GM12878 (cell line): ENCODE results near the gene CCDC102B. TPM values are rescaled to one million over a fixed set of nuclear protein-coding genes. Genes with fewer than 3 reads are reported as not detected.

Experiments
- ATAC-seq: fragments of 200-7000 bp; cut with Tn5 transposase; 3 replicates; pipeline ENCODE4 v1.9.1; 2020; ENCODE audit warnings: mild to moderate bottlenecking, moderate library complexity
- BruUV-seq: library from RNA; stranded (reverse); fragments of 400-500 nt; replicated peaks from 2 replicates; lab custom pipeline; 2021; lab: Mats Ljungman, UMichigan
- CTCF ChIA-PET: fragments of 300-600 bp; sonication (Branson Sonifier 250); formaldehyde crosslinking; extraction: SDS; loops from one replicate; lab custom pipeline; 2021; ENCODE audit warnings: inconsistent platforms; lab: Yijun Ruan, JAX
- POLR2A ChIA-PET: fragments of 350-600 bp; formaldehyde crosslinking; extraction: SDS; loops from one replicate; lab custom pipeline; 2021; ENCODE audit warnings: inconsistent platforms; lab: Charles Lee
- RAD21 ChIA-PET: fragments of 300-600 bp; sonication (Branson Sonifier 250); formaldehyde crosslinking; loops from one replicate; lab custom pipeline; 2023; ENCODE audit warnings: antibody characterized with exemption; ENCODE audit not compliant: unreplicated experiment; lab: Charles Lee
- SMC1A ChIA-PET: fragments of 300-600 bp; sonication (Branson Sonifier 250); formaldehyde crosslinking; loops from one replicate; lab custom pipeline; 2023; ENCODE audit not compliant: unreplicated experiment, uncharacterized antibody; lab: Charles Lee
- DNase-seq: peaks from one replicate; pipeline ENCODE4 v3.0.0-alpha.2; 2011; ENCODE audit warnings: low read depth, low spot score
- FAIRE-seq: peaks from 3 replicates; lab custom pipeline; 2011; peaks lifted over from hg19 to GRCh38; lab: Jason Lieb, UNC
- H2AFZ ChIP-seq: 2 replicates; pipeline ENCODE4 v1.6.0; 2011; ENCODE audit warnings: low read depth, low read length, control low read depth; ENCODE audit not compliant: control insufficient read depth
- H3K27ac ChIP-seq: 2 replicates; pipeline ENCODE4 v1.5.1; 2011; ENCODE audit warnings: control low read depth; ENCODE audit not compliant: control insufficient read depth, insufficient read depth
- H3K27me3 ChIP-seq, 2 experiments: replicated peaks in 1 of 2; 2 replicates each; pipeline versions ENCODE4 v1.6.0 to v1.6.1; 2011; ENCODE audit warnings: low read length in 1 of 2; ENCODE audit not compliant: control insufficient read depth in 2 of 2, insufficient read depth in 2 of 2
- H3K36me3 ChIP-seq, 2 experiments: 2 replicates each; pipeline ENCODE4 v1.5.1; 2011; ENCODE audit warnings: low read length in 1 of 2; ENCODE audit not compliant: control insufficient read depth in 2 of 2, insufficient read depth in 2 of 2
- H3K4me1 ChIP-seq: 2 replicates; pipeline ENCODE4 v1.6.1; 2011; ENCODE audit warnings: mild to moderate bottlenecking, low read length, moderate library complexity, mixed read lengths; ENCODE audit not compliant: control insufficient read depth, insufficient read depth
- H3K4me2 ChIP-seq: 2 replicates; pipeline ENCODE4 v1.6.0; 2011; ENCODE audit warnings: control low read depth; ENCODE audit not compliant: control insufficient read depth, insufficient read depth
- H3K4me3 ChIP-seq: fragments of 200-600 bp; sonication (generic); 2 replicates; pipeline ENCODE4 v1.5.1; 2016
- H3K79me2 ChIP-seq: 2 replicates; pipeline ENCODE4 v1.6.0; 2011; ENCODE audit warnings: low read length; ENCODE audit not compliant: control insufficient read depth, insufficient read depth
- H3K9ac ChIP-seq: 2 replicates; pipeline ENCODE4 v1.8.0; 2011; ENCODE audit warnings: low read length, control low read depth, mixed read lengths; ENCODE audit not compliant: control insufficient read depth, insufficient read depth
- H3K9me3 ChIP-seq: replicated peaks from 3 replicates; pipeline ENCODE4 v1.5.1; 2011; ENCODE audit warnings: mild to moderate bottlenecking, low read length; ENCODE audit not compliant: control insufficient read depth, insufficient read depth
- H4K20me1 ChIP-seq: 2 replicates; pipeline ENCODE4 v1.6.0; 2011; ENCODE audit not compliant: control insufficient read depth, insufficient read depth
- BCLAF1 ChIP-seq: fragments of 450-650 bp; IDR thresholded peaks from 2 replicates; pipeline ENCODE4 v1.6.1; 2017; ENCODE audit warnings: antibody characterized with exemption, mild to moderate bottlenecking, moderate library complexity
- BMI1 ChIP-seq: fragments of 450-650 bp; IDR thresholded peaks from 2 replicates; pipeline ENCODE4 v1.6.1; 2016; ENCODE audit warnings: mild to moderate bottlenecking, moderate library complexity, borderline replicate concordance
- CBX5 ChIP-seq: sonication (generic); IDR thresholded peaks from 2 replicates; pipeline ENCODE4 v1.6.1; 2016; ENCODE audit warnings: low read depth, moderate library complexity, mild to moderate bottlenecking, inconsistent platforms
- EED ChIP-seq: sonication (generic); IDR thresholded peaks from 2 replicates; pipeline ENCODE4 v1.6.1; 2016; ENCODE audit warnings: antibody characterized with exemption, low read depth
- EP300 ChIP-seq, 2 experiments: fragments of 150-350 bp in 1 of 2; IDR thresholded peaks; 2 replicates each; pipeline ENCODE4 v1.6.1; 2011 to 2012; ENCODE audit warnings: low read depth in 2 of 2, low read length in 2 of 2, borderline replicate concordance in 1 of 2, improper control_type of control experiment in 1 of 2, inconsistent platforms in 1 of 2; ENCODE audit not compliant: control insufficient read depth in 1 of 2
- IKZF1 ChIP-seq: fragments of 450-650 bp; conservative IDR thresholded peaks from 2 replicates; pipeline ENCODE4 v1.6.1; 2017; ENCODE audit warnings: antibody characterized with exemption, mild to moderate bottlenecking
- IKZF2 ChIP-seq, 2 experiments: fragments of 450-650 bp; IDR thresholded peaks; 2 replicates each; pipeline ENCODE4 v1.6.1; 2017; ENCODE audit warnings: mild to moderate bottlenecking in 2 of 2, moderate library complexity in 2 of 2
- MYC ChIP-seq: IDR thresholded peaks from 2 replicates; pipeline ENCODE4 v1.6.1; 2011; ENCODE audit warnings: mild to moderate bottlenecking, low read length, moderate library complexity, inconsistent platforms; ENCODE audit not compliant: insufficient read depth, insufficient replicate concordance, insufficient read length, severe bottlenecking
- NBN ChIP-seq: fragments of 450-650 bp; IDR thresholded peaks from 2 replicates; pipeline ENCODE4 v1.6.1; 2016
- PKNOX1 ChIP-seq: fragments of 450-650 bp; IDR thresholded peaks from 2 replicates; pipeline ENCODE4 v1.6.1; 2016; ENCODE audit warnings: mild to moderate bottlenecking
- SIN3A ChIP-seq: IDR thresholded peaks from 2 replicates; pipeline ENCODE4 v1.6.1; 2012; ENCODE audit warnings: low read depth, low read length, improper control_type of control experiment
- SPI1 ChIP-seq: IDR thresholded peaks from 2 replicates; pipeline ENCODE4 v1.6.1; 2011; ENCODE audit warnings: low read depth, mild to moderate bottlenecking, low read length, moderate library complexity, borderline replicate concordance; ENCODE audit not compliant: insufficient read depth
- TARDBP ChIP-seq: IDR thresholded peaks from 2 replicates; pipeline ENCODE4 v1.6.1; 2016; ENCODE audit warnings: borderline replicate concordance
- ZBTB40 ChIP-seq: fragments of 450-650 bp; IDR thresholded peaks from 2 replicates; pipeline ENCODE4 v1.6.1; 2016; ENCODE audit warnings: mild to moderate bottlenecking, moderate library complexity, borderline replicate concordance
- ZNF217 ChIP-seq: fragments of 450-650 bp; IDR thresholded peaks from 2 replicates; pipeline ENCODE4 v1.6.1; 2017; ENCODE audit warnings: antibody characterized with exemption, mild to moderate bottlenecking
- WGBS: methylation state at CpG from one replicate; pipeline ENCODE4 v1.1.6; 2016; ENCODE audit warnings: low lambda C conversion rate; ENCODE audit not compliant: insufficient replicate concordance, insufficient coverage; ENCODE audit errors: missing lambda C conversion rate; 5-methylcytosine and 5-hydroxymethylcytosine counted together
- in situ Hi-C: fragments of 300-500 bp; cut with MboI; formaldehyde crosslinking; loops from 9 replicates; pipeline ENCODE4 v1.14.3; 2018; ENCODE audit warnings: mixed read lengths
- intact Hi-C: fragments of 100-400 bp; cut with micrococcal nuclease; formaldehyde crosslinking; loops from one replicate; pipeline ENCODE4 v1.14.2; 2022; ENCODE audit not compliant: unreplicated experiment
- polyA plus RNA-seq, 11 experiments: library from polyadenylated mRNA; depleted of rRNA in 4 of 11; unstranded in 6 of 11; stranded (reverse) in 5 of 11; fragments of >200 nt; fragmentation: Nextera tagmentation in 4 of 11; fragmentation: Illumina TruSeq in 1 of 11; extraction: Ambion mirVana in 4 of 11; extraction: Trizol in 1 of 11; gene quantifications; 1 replicate in 1 of 11; 2 replicates in 10 of 11; pipeline versions ENCODE4 v1.2.1 to v1.2.3, GENCODE V29; 2011 to 2016; ENCODE audit warnings: inconsistent platforms in 2 of 11, missing spikeins in 2 of 11, low read depth in 1 of 11
- total RNA-seq, 4 experiments: library from RNA; depleted of rRNA in 3 of 4; stranded (reverse); fragments of >200 nt in 3 of 4; fragmentation: Illumina TruSeq in 1 of 4; extraction: Trizol in 1 of 4; gene quantifications; 2 replicates each; pipeline versions ENCODE4 v1.2.1 to v1.2.3, GENCODE V29; 2013 to 2021

The CCDC102B gene
- total and polyA plus RNA-seq, 10 of the 15 experiments (the other 5 are each of a cell fraction or from before 2014, with no cell fraction given) = 2.7 to 4.7 (median 3.3) TPM

- TF ChIP-seq ZBTB40 = no peak
These were observed 167.9 kb downstream of the CCDC102B start (continued) for GRCh38 chr18:68965817-68966216.

- no peak for FAIRE-seq
- TF ChIP-seq IKZF1 = no peak
- TF ChIP-seq EED = no peak
- TF ChIP-seq CBX5 = no peak
- TF ChIP-seq IKZF2 (IDR thresholded peaks at IDR 0.05) = no peak
- no peak for TF ChIP-seq NBN
- no peak for TF ChIP-seq BCLAF1
- no peak for TF ChIP-seq MYC
- TF ChIP-seq EP300 (IDR thresholded peaks at IDR 0.05; ENCODE audit: borderline replicate concordance in 1 of 2, control insufficient read depth in 1 of 2, low read depth in 2 of 2, low read length in 2 of 2) = no peak
- TF ChIP-seq SPI1 = no peak
- no peak for TF ChIP-seq BMI1
- no peak for TF ChIP-seq PKNOX1
- no peak for TF ChIP-seq TARDBP
- no peak for TF ChIP-seq SIN3A
- TF ChIP-seq ZNF217 = no peak
These were observed 171.1 kb downstream of the CCDC102B start for GRCh38 chr18:68969027-68969426.

More at GRCh38 chr18:68969027-68969426, 171.1 kb downstream of the CCDC102B start:
- ATAC-seq (no peak), DNase-seq (no peak)
- Histone ChIP-seq H3K9me3 (no peaks in the 10 kb centered on the region), H3K4me3 (no peak overlapping the region), H3K4me2 (no peak overlapping the region), H2AFZ (no peak overlapping the region), H3K27me3 (no peaks in the 10 kb centered on the region), H3K36me3 (no peaks in the 10 kb centered on the region), H3K79me2 (no peaks in the 10 kb centered on the region), H3K9ac (no peak overlapping the region), H3K4me1 (no peaks in the 10 kb centered on the region), H4K20me1 (no peaks in the 10 kb centered on the region), H3K27ac (no peak overlapping the region)
- intact Hi-C loops (no loop called here), in situ Hi-C loops (no loop called here)
- CTCF ChIA-PET = no interaction called here
- BruUV-seq = no TSS peak
- WGBS = 23% methylated on average over 5 of the region's 5 CpGs
- RAD21 ChIA-PET = no interaction called here
- POLR2A ChIA-PET = no interaction called here
- SMC1A ChIA-PET = interaction anchor here (1.2 to 1.5 kb wide), 2 partner anchors 20 to 22 kb away, joined by 3 to 4 read pairs; no protein-coding TSS in a partner anchor
